PC-3 (cell line): ENCODE measurements around the gene IDI2.

ENCODE experiments used
- CTCF ChIP-seq: fragments of 300-600 bp; sonication (generic); conservative IDR thresholded peaks from 2 replicates; pipeline ENCODE4 v1.5.1; 2017; ENCODE audit warnings: antibody characterized with exemption, low read depth, mild to moderate bottlenecking, low read length
- EZH2 ChIP-seq: fragments of 300-600 bp; sonication (generic); IDR thresholded peaks from one replicate; pipeline ENCODE4 v1.6.1; 2017; ENCODE audit warnings: antibody characterized with exemption, mild to moderate bottlenecking, low read length; ENCODE audit not compliant: unreplicated experiment

- TF ChIP-seq CTCF (no peak), EZH2 (no peak)
Measured at GRCh38 chr10:987620-987869, 38.1 kb downstream of the IDI2 start.
